ENCODE data around the gene EXOG. TPM values are rescaled to one million over a fixed set of nuclear protein-coding genes. Genes with fewer than 3 reads are reported as not detected.
A peak's percentile ranks its signal among the peaks of the same experiment; 100 is the strongest.

The EXOG gene
- total RNA-seq, 1 experiment from 2014 or later = 8.3 TPM

DNA sequence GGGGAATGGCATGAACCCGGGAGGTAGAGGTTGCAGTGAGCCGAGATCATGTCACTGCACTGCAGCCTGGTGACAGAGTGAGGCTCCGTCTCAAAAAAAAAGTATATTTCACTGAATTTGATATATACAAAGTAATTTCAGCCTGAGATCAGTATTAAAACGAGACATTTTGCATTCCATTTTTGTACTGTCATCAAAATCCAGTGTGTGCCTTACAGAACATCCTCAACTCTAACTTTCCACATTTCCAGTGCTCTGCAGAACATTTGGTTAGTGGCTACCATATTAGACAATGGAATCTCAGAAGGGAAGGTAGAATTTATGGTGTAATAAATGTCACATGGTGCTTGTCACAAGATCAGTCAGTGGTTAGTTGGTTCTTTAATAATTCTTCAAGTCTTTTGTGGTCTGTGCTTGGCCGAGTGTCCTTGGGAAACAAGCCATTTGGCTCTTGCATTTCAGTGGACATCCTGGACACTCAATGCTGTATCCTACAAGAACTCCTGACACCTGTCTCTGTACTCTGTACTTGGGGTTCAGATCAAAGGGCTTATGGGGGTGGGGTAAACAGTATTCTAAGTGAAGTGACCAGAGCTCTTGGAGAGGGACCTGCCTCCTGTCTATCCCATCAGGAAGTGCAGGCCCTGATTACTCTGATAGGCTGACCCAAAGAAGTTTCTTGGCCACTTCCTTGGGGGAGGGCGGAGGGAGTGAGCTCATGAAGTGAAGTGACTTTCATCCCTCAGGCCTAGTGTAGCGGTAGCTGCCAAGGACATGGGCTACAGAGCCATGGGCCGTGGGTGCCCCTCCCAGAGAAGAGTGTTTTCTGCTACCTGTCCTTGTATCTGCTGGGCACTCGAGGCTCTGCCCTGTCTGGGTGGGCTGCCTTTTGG lies 38.8 kb upstream of the EXOG start:
- Histone ChIP-seq H3K9ac (ENCODE audit: low read length) (no peak overlapping the region), H3K4me1 (ENCODE audit: control insufficient read depth in 1 of 2, insufficient read depth in 2 of 2, low read length in 2 of 2) (peaks cover 37 to 64% of the 10 kb centered on the region in 2 experiments), H3K79me2 (ENCODE audit: insufficient read depth, low read length) (peaks cover 69% of the 10 kb centered on the region), H3K36me3 (ENCODE audit: control insufficient read depth in 1 of 2, insufficient read depth in 2 of 2, low read length in 2 of 2) (no peaks in the 10 kb centered on the region), H3K9me2 (ENCODE audit: insufficient read depth) (no peaks in the 10 kb centered on the region), H2AFZ (ENCODE audit: low read depth, low read length, poor library complexity, severe bottlenecking) (no peak overlapping the region), H3K27ac (ENCODE audit: low read depth, low read length) (no peak overlapping the region), H3K4me2 (ENCODE audit: low read length) (0 out of 2 replicates have a peak overlapping the region, but pooled peaks have one; percentile 1), H4K20me1 (ENCODE audit: insufficient read depth) (no peaks in the 10 kb centered on the region), H3K9me3 (ENCODE audit: control insufficient read depth in 1 of 2, insufficient read depth in 1 of 2, low read depth in 1 of 2, low read length in 2 of 2) (no peaks in the 10 kb centered on the region), H3K4me3 (replicated peaks in 1 of 2; ENCODE audit: low read depth in 1 of 2, low read length in 2 of 2) (no peak overlapping the region), H3K27me3 (ENCODE audit: insufficient read depth, low read length) (no peaks in the 10 kb centered on the region)
- BruUV-seq (replicated peaks) = no TSS peak
- ChIA-PET POLR2A (no interaction called here), RAD21 (ENCODE audit: low non-redundant PET in 1 of 2, low total read pairs in 2 of 2, uncharacterized antibody in 2 of 2, unreplicated experiment in 2 of 2) (no interaction called here), CTCF (interaction anchor here (1.6 kb wide), 1 partner anchor 23 kb away, joined by 4 read pairs; no protein-coding TSS in a partner anchor)
- intact Hi-C loops (cut with micrococcal nuclease) = loop anchor here (10.0 kb wide), 2 partner anchors 103 to 323 kb away; partner anchors contain the start of genes ACAA1 and MYD88
- no peak for ATAC-seq
- no peak for DNase-seq (ENCODE audit: low read depth, low spot score)
- no peak for TF ChIP-seq REST (IDR thresholded peaks at IDR 0.05; ENCODE audit: low read depth)
- peak; percentile 38 for TF ChIP-seq TCF7L2 (IDR thresholded peaks at IDR 0.05; ENCODE audit: borderline replicate concordance, extremely low read depth, insufficient read depth, insufficient read length)
- TF ChIP-seq CTCF (IDR thresholded peaks at IDR 0.05 in 2 of 3, conservative IDR thresholded peaks at IDR 0.05 in 1 of 3; ENCODE audit: borderline replicate concordance in 1 of 3, insufficient read depth in 1 of 3, low read depth in 2 of 3, low read length in 2 of 3) = peak in 1 of 3 experiments; percentile 12; a peak in 1 of 6 replicates
